Left ventricle myocardium inferior (tissue), 1 donor: ENCODE results near the gene CDC14B. TPM values are rescaled to one million over a fixed set of nuclear protein-coding genes. Genes with fewer than 3 reads are reported as not detected.

ENCODE experiments used
- DNase-seq: peaks from one replicate; pipeline ENCODE4 v3.0.0-alpha.2; 2020
- H3K27ac ChIP-seq: fragments of 200-600 bp; replicated peaks from 2 replicates; pipeline ENCODE4 v1.8.0; 2021
- H3K27me3 ChIP-seq: fragments of 200-600 bp; 2 replicates; pipeline ENCODE4 v1.8.0; 2021; ENCODE audit warnings: low read depth
- H3K36me3 ChIP-seq: fragments of 200-600 bp; 2 replicates; pipeline ENCODE4 v1.8.0; 2021
- H3K4me1 ChIP-seq: fragments of 200-600 bp; 2 replicates; pipeline ENCODE4 v1.8.0; 2021
- H3K4me3 ChIP-seq: fragments of 200-600 bp; 2 replicates; pipeline ENCODE4 v1.8.0; 2021; ENCODE audit warnings: mild to moderate bottlenecking, moderate library complexity
- H3K9me3 ChIP-seq: fragments of 200-600 bp; replicated peaks from 2 replicates; pipeline ENCODE4 v1.8.0; 2021
- intact Hi-C: fragments of 100-400 bp; cut with micrococcal nuclease; formaldehyde crosslinking; loops from one replicate; pipeline ENCODE4 v1.11.0; 2022
- total RNA-seq: library from RNA; stranded (reverse); fragmentation: NEBNext Ultra II Directional; extraction: Animal tissue kit (Norgen Biotek cat#: 25700); gene quantifications from one replicate; pipeline ENCODE4 v1.2.1, GENCODE V29; 2021
- TF ChIP-seq, protein P1 (sequence below): fragments of 200-600 bp; IDR thresholded peaks from 2 replicates; pipeline ENCODE4 v1.8.0; 2021; ENCODE audit warnings: antibody characterized with exemption, mild to moderate bottlenecking, borderline replicate concordance
- donor health status: DM: no; HTN: yes; CAD: no; lungs with severe emphysema.

CDC14B gene
- total RNA-seq, 1 donor from 2014 or later, result 26.4 TPM

DNA sequence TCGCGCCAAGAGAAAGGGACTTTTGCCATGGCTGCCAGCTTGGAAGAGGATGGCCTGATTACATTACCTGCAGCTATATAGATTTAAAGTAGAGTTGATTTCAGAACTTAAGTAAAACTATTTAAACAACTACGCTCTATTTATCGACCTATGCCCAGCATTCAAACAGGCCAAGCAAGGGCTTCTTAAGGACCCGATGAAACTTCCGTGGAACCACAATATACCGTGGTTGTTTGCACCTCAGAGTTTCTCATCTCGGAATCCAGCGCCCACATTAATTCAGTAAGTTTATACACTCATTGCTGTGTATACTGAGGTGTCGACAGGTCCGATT lies 505 bp upstream of the CDC14B start:
- Histone ChIP-seq H3K27me3 (peaks cover 14% of the 10 kb centered on the region), H3K4me1 (peaks cover 23% of the 10 kb centered on the region), H3K27ac (peak overlapping the region; percentile 83)

DNA sequence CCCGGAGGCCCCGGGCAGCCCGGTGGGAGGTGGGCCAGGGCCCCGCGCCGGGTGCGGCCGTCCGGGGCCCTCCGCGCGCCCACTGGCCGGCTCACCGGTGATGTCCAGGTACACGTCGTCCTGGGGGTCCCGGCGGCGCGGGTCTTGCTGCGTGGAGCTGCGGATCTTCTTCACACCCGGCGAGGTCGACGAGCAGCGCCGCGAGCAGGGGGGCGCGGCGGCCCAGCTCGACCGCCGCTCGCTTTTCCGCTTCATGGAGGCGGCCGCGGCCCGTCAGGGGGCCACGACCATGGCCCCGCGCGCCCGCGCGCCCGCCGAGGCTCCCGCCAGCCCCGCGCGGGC lies 548 bp downstream of the CDC14B start:
- TF ChIP-seq, protein P1, sequence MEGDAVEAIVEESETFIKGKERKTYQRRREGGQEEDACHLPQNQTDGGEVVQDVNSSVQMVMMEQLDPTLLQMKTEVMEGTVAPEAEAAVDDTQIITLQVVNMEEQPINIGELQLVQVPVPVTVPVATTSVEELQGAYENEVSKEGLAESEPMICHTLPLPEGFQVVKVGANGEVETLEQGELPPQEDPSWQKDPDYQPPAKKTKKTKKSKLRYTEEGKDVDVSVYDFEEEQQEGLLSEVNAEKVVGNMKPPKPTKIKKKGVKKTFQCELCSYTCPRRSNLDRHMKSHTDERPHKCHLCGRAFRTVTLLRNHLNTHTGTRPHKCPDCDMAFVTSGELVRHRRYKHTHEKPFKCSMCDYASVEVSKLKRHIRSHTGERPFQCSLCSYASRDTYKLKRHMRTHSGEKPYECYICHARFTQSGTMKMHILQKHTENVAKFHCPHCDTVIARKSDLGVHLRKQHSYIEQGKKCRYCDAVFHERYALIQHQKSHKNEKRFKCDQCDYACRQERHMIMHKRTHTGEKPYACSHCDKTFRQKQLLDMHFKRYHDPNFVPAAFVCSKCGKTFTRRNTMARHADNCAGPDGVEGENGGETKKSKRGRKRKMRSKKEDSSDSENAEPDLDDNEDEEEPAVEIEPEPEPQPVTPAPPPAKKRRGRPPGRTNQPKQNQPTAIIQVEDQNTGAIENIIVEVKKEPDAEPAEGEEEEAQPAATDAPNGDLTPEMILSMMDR, result no peak
- Histone ChIP-seq H3K9me3 (no peaks in the 10 kb centered on the region), H3K4me1 (peaks cover 25% of the 10 kb centered on the region), H3K4me3 (peak overlapping the region; percentile 87), H3K36me3 (no peaks in the 10 kb centered on the region), H3K27ac (peak overlapping the region; percentile 93), H3K27me3 (peaks cover 14% of the 10 kb centered on the region)
- intact Hi-C loops, result no loop called here
- DNase-seq, result no peak

More for the DNA sequence above, 505 bp upstream of the CDC14B start:
- Histone ChIP-seq H3K9me3 (no peaks in the 10 kb centered on the region), H3K36me3 (no peaks in the 10 kb centered on the region), H3K4me3 (peak overlapping the region; percentile 87)
- no peak for DNase-seq
- intact Hi-C loops, result no loop called here
- TF ChIP-seq, protein P1, result no peak

DNA sequence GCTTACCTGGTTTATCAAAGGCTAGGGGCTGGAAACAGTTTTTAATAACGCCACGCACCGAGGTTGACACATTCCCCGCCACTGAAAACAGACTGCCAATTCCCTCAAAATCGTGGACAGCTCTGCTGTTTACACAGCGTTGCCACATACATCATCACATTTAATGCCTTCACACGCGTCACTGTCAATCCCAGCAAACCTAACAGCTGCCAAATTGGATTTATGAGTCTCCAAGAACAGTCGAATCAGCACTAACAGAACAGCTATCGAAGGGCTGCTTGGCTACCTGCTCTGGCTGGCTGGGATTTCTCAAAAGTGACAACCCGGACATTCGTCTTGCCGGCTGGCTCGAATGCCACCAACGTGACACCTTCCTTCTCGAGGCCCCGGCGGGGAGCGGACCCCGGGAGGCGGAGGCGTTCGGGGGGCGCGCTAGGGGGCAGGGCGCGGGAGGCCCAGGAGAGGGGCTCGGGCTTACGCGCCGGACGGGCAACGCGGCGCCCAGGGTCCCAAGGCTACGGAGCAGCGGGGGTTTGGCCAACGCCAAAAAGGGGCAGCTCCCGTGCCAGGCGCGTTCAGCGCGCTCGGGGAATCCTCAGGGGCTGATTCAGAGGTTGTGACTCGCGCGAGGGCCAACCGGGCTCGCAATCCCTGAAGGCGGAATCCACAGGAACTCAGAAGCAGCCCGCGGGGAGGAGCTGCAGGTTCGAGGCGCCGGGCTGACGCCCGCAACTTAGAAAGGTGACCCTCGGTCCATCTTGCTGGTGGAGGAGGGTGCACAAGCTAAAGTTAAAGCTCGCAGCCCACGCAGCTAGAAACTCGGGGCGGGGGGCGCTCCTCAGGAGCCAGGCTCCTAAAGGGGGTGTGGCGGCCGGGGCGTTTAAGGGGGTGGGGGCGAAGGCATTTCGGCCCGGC lies 1.2 kb downstream of the CDC14B start:
- peak; percentile 38 for DNase-seq
- Histone ChIP-seq H3K27ac (peak overlapping the region; percentile 93), H3K4me1 (peaks cover 32% of the 10 kb centered on the region), H3K9me3 (no peaks in the 10 kb centered on the region), H3K36me3 (no peaks in the 10 kb centered on the region), H3K4me3 (peak overlapping the region; percentile 87), H3K27me3 (peaks cover 14% of the 10 kb centered on the region)
- intact Hi-C loops, result no loop called here
- TF ChIP-seq, protein P1, result no peak

DNA sequence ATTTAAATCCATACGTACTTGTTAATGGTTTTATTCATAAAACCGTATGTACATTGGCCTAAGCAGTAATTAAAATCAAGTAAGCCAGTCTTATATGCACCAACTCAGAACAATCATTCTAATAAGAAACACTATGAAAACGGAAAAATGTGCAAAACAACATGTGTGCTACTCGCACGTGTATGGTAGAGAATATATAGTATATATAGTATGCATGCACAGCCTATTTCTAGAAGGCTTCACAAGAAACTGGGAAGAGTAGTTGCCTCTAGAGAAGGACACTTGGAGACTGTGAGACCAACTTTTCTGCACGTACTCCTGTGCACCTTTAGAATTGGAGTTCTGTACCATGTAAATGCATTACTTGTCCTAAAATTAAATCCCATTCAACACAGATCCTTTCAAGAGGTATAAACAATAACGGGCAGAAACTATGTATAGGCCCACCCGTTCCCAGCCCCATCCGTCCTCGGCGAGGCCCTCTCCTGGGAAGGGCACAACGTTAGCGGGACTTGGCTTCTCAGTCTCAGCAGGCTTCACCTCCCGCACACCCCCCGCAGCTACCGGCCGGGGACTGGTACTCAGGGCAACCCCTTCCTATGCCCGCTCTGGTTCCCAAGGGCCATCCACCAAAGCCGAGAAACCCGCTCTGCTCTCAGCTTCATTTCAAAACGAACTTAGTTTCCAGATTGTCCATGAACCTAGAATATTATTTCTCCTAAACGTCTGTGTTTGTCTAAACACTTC lies 2.0 kb downstream of the CDC14B start:
- Histone ChIP-seq H3K27me3 (peaks cover 11% of the 10 kb centered on the region), H3K4me3 (peak overlapping the region; percentile 87), H3K4me1 (peaks cover 40% of the 10 kb centered on the region), H3K36me3 (no peaks in the 10 kb centered on the region), H3K27ac (peak overlapping the region; percentile 93), H3K9me3 (no peaks in the 10 kb centered on the region)
- DNase-seq, result no peak
- TF ChIP-seq, protein P1, result no peak
- intact Hi-C loops, result no loop called here

DNA sequence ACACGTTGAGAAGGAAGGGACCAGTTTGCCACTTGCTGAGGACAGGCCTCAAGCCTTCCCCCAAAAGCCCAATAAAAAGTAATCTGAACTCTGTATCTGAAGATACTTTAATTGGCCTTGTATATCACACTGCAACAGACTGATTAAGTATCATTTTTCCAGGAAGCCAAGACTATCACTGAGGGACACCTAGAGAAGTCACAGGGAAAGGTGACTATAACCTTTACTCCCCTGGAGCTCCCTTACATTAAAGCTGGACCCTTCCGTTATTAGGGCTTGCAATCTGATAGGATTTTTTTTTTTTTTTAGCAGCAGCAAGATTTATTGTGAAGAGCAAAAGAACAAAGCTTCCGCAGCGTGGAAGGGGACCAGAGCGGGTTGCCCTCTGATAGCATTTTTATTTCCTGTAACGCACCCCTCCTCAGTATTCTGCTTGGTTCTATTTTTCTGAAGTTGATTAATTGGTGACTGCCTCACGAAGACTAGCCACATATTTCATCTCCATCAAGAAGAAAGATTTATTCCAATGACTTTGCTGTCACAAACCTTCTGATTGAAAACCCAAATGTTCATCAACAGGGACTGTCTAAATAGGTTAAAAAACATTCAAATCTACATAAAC lies 2.7 kb downstream of the CDC14B start:
- intact Hi-C loops, result no loop called here
- Histone ChIP-seq H3K36me3 (no peaks in the 10 kb centered on the region), H3K9me3 (no peaks in the 10 kb centered on the region), H3K4me3 (no peak overlapping the region), H3K27ac (peak overlapping the region; percentile 93), H3K4me1 (peaks cover 47% of the 10 kb centered on the region), H3K27me3 (peaks cover 10% of the 10 kb centered on the region)
- no peak for DNase-seq
- TF ChIP-seq, protein P1, result no peak
